MM.1S (cell line): Measurements from ENCODE around the gene NUP62.

ENCODE experiments used
- DNase-seq: peaks from one replicate; pipeline ENCODE4 v3.0.0-alpha.2; 2015
- H2AFZ ChIP-seq: fragments of 300-600 bp; sonication (generic); 2 replicates; pipeline ENCODE4 v1.6.0; 2016; ENCODE audit warnings: antibody characterized with exemption, low read length
- H3F3A ChIP-seq: fragments of 300-600 bp; sonication (generic); 2 replicates; pipeline ENCODE4 v1.6.1; 2016; ENCODE audit warnings: mild to moderate bottlenecking, antibody characterized with exemption, low read length, moderate library complexity, mixed read lengths; ENCODE audit not compliant: insufficient read depth
- H3K27ac ChIP-seq: fragments of 300-600 bp; sonication (generic); 2 replicates; pipeline ENCODE4 v1.5.1; 2016; ENCODE audit warnings: mild to moderate bottlenecking, low read length
- H3K27me3 ChIP-seq: fragments of 300-600 bp; sonication (generic); replicated peaks from 2 replicates; pipeline ENCODE4 v1.6.0; 2016; ENCODE audit warnings: low read length; ENCODE audit not compliant: insufficient read depth
- H3K36me3 ChIP-seq: fragments of 300-600 bp; sonication (generic); replicated peaks from 2 replicates; pipeline ENCODE4 v1.6.1; 2016; ENCODE audit warnings: mild to moderate bottlenecking, low read length, mixed read lengths; ENCODE audit not compliant: insufficient read depth
- H3K4me1 ChIP-seq: fragments of 300-600 bp; sonication (generic); 2 replicates; pipeline ENCODE4 v1.6.1; 2016; ENCODE audit warnings: low read length, mixed read lengths
- H3K4me2 ChIP-seq: fragments of 300-600 bp; sonication (generic); 2 replicates; pipeline ENCODE4 v1.6.0; 2016; ENCODE audit warnings: low read depth, low read length
- H3K4me3 ChIP-seq: fragments of 300-600 bp; sonication (generic); 2 replicates; pipeline ENCODE4 v1.5.1; 2016; ENCODE audit warnings: low read length, mixed read lengths
- H3K79me2 ChIP-seq: fragments of 300-600 bp; sonication (generic); 2 replicates; pipeline ENCODE4 v1.6.1; 2016; ENCODE audit warnings: mixed run types, low read length, mixed read lengths
- H3K9ac ChIP-seq: fragments of 300-600 bp; sonication (generic); 2 replicates; pipeline ENCODE4 v1.6.1; 2016; ENCODE audit warnings: low read length, mixed read lengths
- H3K9me2 ChIP-seq: fragments of 300-600 bp; sonication (generic); replicated peaks from 2 replicates; pipeline ENCODE4 v1.6.1; 2016; ENCODE audit warnings: mild to moderate bottlenecking, low read length, mixed read lengths; ENCODE audit not compliant: insufficient read depth
- H3K9me3 ChIP-seq: fragments of 300-600 bp; sonication (generic); replicated peaks from 2 replicates; pipeline ENCODE4 v1.6.1; 2016; ENCODE audit warnings: mild to moderate bottlenecking, low read length, mixed read lengths; ENCODE audit not compliant: insufficient read depth
- H4K20me1 ChIP-seq: fragments of 300-600 bp; sonication (generic); 2 replicates; pipeline ENCODE4 v1.6.1; 2016; ENCODE audit warnings: mild to moderate bottlenecking, low read length, moderate library complexity, mixed read lengths; ENCODE audit not compliant: insufficient read depth
- CTCF ChIP-seq: fragments of 300-600 bp; sonication (generic); IDR thresholded peaks from 2 replicates; pipeline ENCODE4 v1.5.1; 2016; ENCODE audit warnings: antibody characterized with exemption, low read length, mixed read lengths
- EZH2 ChIP-seq: fragments of 300-600 bp; sonication (generic); optimal IDR thresholded peaks from 2 replicates; pipeline ENCODE3; 2017; ENCODE audit warnings: low read depth, mild to moderate bottlenecking, antibody characterized with exemption, low read length, mixed read lengths
- EZH2phosphoT487 ChIP-seq: fragments of 300-600 bp; sonication (generic); IDR thresholded peaks from 2 replicates; pipeline ENCODE4 v1.6.1; 2018; ENCODE audit warnings: antibody characterized with exemption, low read length

The NUP62 gene

GRCh38 chr19:49906879-49907564, 22.3 kb downstream of the NUP62 start:
- Histone ChIP-seq H3K4me2 (no peak overlapping the region), H2AFZ (no peak overlapping the region), H3K27ac (no peak overlapping the region), H3K9ac (no peak overlapping the region), H3K4me3 (no peak overlapping the region), H3K4me1 (no peaks in the 10 kb centered on the region), H3K27me3 (no peaks in the 10 kb centered on the region), H4K20me1 (peaks cover 6% of the 10 kb centered on the region; the same call in 1 of the 2 replicates), H3K9me2 (no peaks in the 10 kb centered on the region), H3K36me3 (peaks cover 12% of the 10 kb centered on the region; the same call in 1 of the 2 replicates), H3K9me3 (no peaks in the 10 kb centered on the region), H3F3A (peaks cover 6% of the 10 kb centered on the region; the same call in 1 of the 2 replicates), H3K79me2 (peaks cover 40% of the 10 kb centered on the region)
- TF ChIP-seq EZH2phosphoT487: no peak
- no peak for TF ChIP-seq CTCF
- TF ChIP-seq EZH2: no peak
- DNase-seq: no peak

DNA sequence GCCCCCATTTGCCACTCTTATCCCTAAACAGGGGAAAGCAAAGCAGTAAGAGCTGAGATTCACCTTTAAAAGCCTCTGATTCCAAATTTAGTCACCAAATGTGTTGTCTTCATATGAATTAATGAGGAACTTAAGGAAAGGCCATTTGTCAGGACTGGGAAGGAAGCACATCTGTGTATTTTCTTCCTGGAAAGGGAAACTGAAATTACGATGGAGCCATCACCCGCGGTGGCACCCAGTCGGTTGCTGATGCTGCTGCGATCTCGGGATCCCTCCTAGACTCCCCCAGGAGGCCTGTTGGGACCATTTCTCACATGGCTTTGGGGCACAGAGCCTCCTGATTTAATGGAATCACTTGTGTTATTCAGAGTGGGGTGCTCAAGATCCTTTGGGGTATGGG, 25.2 kb downstream of the NUP62 start:
- peaks cover 6% of the 10 kb centered on the region; the same call in 1 of the 2 replicates for H4K20me1 ChIP-seq
- no peak for TF ChIP-seq EZH2
- no peak for TF ChIP-seq EZH2phosphoT487
- TF ChIP-seq CTCF: no peak
- H3K9ac ChIP-seq: no peak overlapping the region
- H3K9me3 ChIP-seq: no peaks in the 10 kb centered on the region
- DNase-seq: no peak
- no peak overlapping the region for H2AFZ ChIP-seq
- peaks cover 16% of the 10 kb centered on the region for H3K79me2 ChIP-seq
- H3K36me3 ChIP-seq: peaks cover 12% of the 10 kb centered on the region; the same call in 1 of the 2 replicates
- H3K4me1 ChIP-seq: no peaks in the 10 kb centered on the region
- H3F3A ChIP-seq: peaks cover 6% of the 10 kb centered on the region; the same call in 1 of the 2 replicates
- no peak overlapping the region for H3K27ac ChIP-seq
- no peak overlapping the region for H3K4me3 ChIP-seq
- H3K4me2 ChIP-seq: no peak overlapping the region
- H3K9me2 ChIP-seq: no peaks in the 10 kb centered on the region
- H3K27me3 ChIP-seq: no peaks in the 10 kb centered on the region

DNA sequence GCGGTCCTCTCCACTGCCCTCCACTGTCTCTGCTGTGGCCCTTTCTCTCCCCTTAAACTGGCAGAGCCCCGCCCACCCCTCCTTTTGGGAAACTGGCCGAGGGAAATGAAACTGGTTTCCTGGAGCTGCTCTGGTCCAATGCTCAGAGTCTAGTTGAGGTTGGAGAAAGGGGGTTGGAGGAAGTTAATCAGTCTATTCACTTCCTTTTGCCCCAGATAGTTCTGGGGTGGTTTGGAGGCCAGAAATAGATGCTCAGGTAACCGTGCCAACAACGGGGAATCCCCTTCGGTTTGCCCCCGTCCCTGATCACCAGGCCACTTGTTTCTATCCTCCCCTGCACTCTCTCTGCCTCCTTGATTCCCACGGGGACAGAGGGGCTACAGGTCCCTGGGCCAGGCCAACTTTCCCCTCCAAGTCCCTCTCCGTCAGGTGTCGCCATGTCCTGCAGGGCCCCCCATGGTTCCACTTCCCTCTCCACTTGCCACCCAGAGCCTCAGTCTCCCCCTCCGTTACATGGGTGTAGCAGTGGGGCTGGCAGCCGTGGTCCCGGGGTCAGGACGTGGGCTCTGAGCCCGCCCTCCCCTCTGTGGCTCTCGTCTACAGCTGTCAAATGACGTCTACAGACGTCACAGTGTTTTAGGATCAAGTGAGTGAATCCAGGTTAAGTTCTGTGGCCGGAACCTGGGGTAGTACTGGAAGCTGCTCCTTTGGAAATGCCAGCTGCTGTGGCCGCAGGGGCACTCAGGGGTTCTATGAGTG, 32.3 kb downstream of the NUP62 start, which contains the start of gene IL4I1:
TSS of gene IL4I1 (minus strand) at position 25 of the 759 bp plus-strand sequence. CDS start 727 bp downstream, outside the sequence.
- DNase-seq: peak; percentile 75
- H3K27ac ChIP-seq: peak within 1 kb of the TSS; percentile 95
- H3K4me1 ChIP-seq: peaks cover 14% of the 10 kb centered on the region
- H3K9me2 ChIP-seq: no peaks in the 10 kb centered on the region
- H3K9me3 ChIP-seq: no peaks in the 10 kb centered on the region
- peak within 1 kb of the TSS; percentile 61 for H2AFZ ChIP-seq
- H3F3A ChIP-seq: peaks cover 16% of the 10 kb centered on the region
- TF ChIP-seq CTCF: no peak
- no peak for TF ChIP-seq EZH2
- TF ChIP-seq EZH2phosphoT487: no peak
- H3K79me2 ChIP-seq: no peaks in the 10 kb centered on the region
- H3K9ac ChIP-seq: peak within 1 kb of the TSS; percentile 74
- peak within 1 kb of the TSS; percentile 53 for H3K4me3 ChIP-seq
- no peaks in the 10 kb centered on the region for H3K36me3 ChIP-seq
- H3K4me2 ChIP-seq: peak within 1 kb of the TSS; percentile 74
- no peaks in the 10 kb centered on the region for H4K20me1 ChIP-seq
- no peaks in the 10 kb centered on the region for H3K27me3 ChIP-seq
